Dendritic cell treated with granulocyte-macrophage colony-stimulating factor and Interleukin-4, amounts not matched to agents 40 ng/mL and 50 ng/mL, for 4 days (primary cell): ENCODE results near the gene KRT35.

Experiments
- H3K27ac Mint-ChIP-seq: one replicate; pipeline ENCODE4 v1.8.0; 2022; ENCODE audit warnings: mild to moderate bottlenecking, mixed read lengths
- H3K27me3 Mint-ChIP-seq: one replicate; pipeline ENCODE4 v1.8.0; 2022; ENCODE audit warnings: mild to moderate bottlenecking, mixed read lengths
- H3K36me3 Mint-ChIP-seq: one replicate; pipeline ENCODE4 v1.8.0; 2022; ENCODE audit warnings: low read depth, mixed read lengths
- H3K4me1 Mint-ChIP-seq: one replicate; pipeline ENCODE4 v1.8.0; 2022; ENCODE audit warnings: low read depth, mixed read lengths
- H3K4me3 Mint-ChIP-seq: one replicate; pipeline ENCODE4 v1.8.0; 2022; ENCODE audit warnings: mild to moderate bottlenecking, moderate library complexity, mixed read lengths
- H3K9me3 Mint-ChIP-seq: one replicate; pipeline ENCODE4 v1.8.0; 2022; ENCODE audit warnings: mixed read lengths
- intact Hi-C: fragments of 100-400 bp; cut with micrococcal nuclease; formaldehyde crosslinking; loops from one replicate; pipeline ENCODE4 v1.15.0; 2022

KRT35 gene

DNA sequence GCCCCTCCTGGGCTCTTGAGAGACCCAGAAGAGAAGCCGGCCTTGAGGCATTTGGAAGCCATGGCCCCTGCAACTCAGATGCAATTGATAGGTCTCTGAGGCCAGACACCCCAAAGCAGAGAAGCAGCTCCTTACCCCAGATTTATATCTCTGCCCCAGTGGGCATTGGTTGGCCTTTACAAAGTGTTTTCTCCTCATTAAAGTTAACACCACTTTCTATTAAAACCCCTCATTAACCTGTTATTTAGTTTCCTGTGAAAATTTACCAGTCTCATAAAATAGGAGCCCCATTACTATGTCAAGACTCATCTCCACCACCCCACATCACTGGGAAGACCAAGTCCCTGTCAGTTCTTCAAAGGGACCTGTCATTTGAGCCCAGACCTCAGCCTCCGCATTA is at the start of gene KRT35:
Gene KRT35 (minus strand): TSS at position 116 of the 400 bp plus-strand sequence. CDS start 54 bp downstream, at position 62.
- H3K9me3 Mint-ChIP-seq: no peaks in the 10 kb centered on the region
- no peaks in the 10 kb centered on the region for H3K36me3 Mint-ChIP-seq
- intact Hi-C loops: no loop called here
- no peak within 1 kb of the TSS for H3K27ac Mint-ChIP-seq
- H3K4me1 Mint-ChIP-seq: peaks cover 5% of the 10 kb centered on the region
- H3K4me3 Mint-ChIP-seq: no peak within 1 kb of the TSS
- H3K27me3 Mint-ChIP-seq: peaks cover 5% of the 10 kb centered on the region

DNA sequence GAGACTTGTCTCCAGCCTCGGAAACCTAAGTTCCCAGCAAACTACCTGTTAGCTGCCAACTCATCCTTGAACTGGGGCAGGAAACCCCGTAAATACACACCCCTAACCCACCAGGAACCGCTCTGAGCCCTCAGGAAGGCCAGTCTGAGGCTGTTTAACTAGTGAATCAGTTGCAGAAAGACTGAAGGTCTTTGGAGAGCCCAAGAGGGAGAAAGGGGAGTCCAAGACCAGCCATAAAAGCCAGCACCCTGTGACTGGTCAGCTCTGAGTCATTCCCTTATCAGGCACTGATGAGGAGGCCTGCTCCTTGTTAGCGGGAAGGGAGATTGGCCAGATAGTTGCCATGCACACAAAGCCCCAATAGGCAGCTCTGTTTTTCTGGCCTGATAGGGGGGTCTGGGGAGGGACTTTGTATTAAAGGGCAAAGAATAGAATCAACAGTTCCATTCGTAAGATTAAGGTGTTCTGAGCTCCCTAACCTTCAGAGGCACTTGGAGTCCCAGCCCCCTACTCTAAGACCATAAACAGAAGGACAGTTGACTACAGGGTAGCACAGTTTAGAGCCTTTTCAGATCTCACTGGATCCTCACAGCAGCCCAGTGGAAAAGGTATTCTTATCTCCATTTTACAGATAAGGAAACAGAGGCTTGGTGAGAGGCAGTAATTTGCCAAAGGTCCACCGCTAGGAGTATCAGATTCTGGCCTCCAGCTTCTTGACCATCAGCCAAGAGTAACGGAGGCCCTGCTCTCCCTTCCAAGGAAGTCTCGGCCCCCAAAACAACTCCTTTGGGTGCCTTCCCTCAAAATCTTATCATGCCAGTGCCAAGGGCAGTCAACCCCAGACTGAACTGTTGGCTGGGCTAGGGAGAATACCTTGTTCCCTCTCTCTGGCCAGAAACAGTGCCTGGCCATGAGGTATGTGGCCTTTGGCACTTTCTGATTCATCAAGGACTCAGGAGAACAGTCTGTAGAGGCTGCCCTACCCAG is 49.4 kb upstream of the KRT35 start:
- Mint-ChIP-seq H3K9me3 (no peaks in the 10 kb centered on the region), H3K27me3 (peaks cover 83% of the 10 kb centered on the region), H3K27ac (no peak overlapping the region), H3K36me3 (no peaks in the 10 kb centered on the region), H3K4me3 (no peak overlapping the region), H3K4me1 (peaks cover 25% of the 10 kb centered on the region)
- intact Hi-C loops: no loop called here

DNA sequence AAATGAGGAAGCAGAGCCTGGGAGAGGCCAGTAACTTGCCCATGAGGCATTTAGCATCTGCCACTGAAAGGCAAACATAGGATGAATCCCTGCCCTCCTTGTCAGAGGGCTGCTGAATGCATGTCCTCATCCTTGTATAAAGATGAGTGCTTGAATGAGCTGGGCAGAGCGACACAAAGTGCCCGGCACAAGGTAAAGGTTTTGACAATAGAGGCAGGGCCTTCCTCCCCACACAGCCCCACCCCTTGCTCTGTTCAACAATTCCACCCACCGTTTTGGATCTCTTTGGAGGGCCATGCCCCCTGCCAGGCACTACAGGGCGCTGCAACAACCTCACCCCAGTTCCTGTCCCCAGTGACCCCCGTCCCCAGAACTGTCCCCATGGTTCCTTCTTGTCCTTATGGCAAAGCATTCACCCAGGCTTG is 48.6 kb upstream of the KRT35 start:
- peaks cover 25% of the 10 kb centered on the region for H3K4me1 Mint-ChIP-seq
- no peak overlapping the region for H3K4me3 Mint-ChIP-seq
- no peak overlapping the region for H3K27ac Mint-ChIP-seq
- intact Hi-C loops: no loop called here
- no peaks in the 10 kb centered on the region for H3K9me3 Mint-ChIP-seq
- H3K36me3 Mint-ChIP-seq: no peaks in the 10 kb centered on the region
- H3K27me3 Mint-ChIP-seq: peaks cover 83% of the 10 kb centered on the region

DNA sequence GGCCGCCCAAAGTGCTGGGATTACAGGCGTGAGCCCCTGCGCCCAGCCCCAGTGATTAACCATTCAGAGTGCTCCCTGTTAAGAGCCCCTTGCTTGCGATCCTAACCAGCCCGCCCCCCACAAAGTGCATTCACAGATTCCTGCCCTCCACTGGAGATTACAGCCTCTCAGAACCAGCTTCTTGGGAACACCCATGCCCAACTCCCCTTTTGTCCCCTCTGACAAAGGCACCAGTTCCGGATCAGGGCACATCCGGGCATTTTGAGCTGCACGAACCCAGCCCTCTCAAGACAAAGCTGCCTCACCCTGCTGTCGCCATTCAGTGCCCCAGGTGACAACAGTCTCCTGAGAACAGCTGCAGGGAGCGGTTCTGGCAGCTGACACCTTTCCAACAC is 48.0 kb upstream of the KRT35 start:
- no peak overlapping the region for H3K4me3 Mint-ChIP-seq
- H3K9me3 Mint-ChIP-seq: no peaks in the 10 kb centered on the region
- peaks cover 25% of the 10 kb centered on the region for H3K4me1 Mint-ChIP-seq
- H3K27me3 Mint-ChIP-seq: peaks cover 86% of the 10 kb centered on the region
- intact Hi-C loops: no loop called here
- H3K27ac Mint-ChIP-seq: no peak overlapping the region
- no peaks in the 10 kb centered on the region for H3K36me3 Mint-ChIP-seq

DNA sequence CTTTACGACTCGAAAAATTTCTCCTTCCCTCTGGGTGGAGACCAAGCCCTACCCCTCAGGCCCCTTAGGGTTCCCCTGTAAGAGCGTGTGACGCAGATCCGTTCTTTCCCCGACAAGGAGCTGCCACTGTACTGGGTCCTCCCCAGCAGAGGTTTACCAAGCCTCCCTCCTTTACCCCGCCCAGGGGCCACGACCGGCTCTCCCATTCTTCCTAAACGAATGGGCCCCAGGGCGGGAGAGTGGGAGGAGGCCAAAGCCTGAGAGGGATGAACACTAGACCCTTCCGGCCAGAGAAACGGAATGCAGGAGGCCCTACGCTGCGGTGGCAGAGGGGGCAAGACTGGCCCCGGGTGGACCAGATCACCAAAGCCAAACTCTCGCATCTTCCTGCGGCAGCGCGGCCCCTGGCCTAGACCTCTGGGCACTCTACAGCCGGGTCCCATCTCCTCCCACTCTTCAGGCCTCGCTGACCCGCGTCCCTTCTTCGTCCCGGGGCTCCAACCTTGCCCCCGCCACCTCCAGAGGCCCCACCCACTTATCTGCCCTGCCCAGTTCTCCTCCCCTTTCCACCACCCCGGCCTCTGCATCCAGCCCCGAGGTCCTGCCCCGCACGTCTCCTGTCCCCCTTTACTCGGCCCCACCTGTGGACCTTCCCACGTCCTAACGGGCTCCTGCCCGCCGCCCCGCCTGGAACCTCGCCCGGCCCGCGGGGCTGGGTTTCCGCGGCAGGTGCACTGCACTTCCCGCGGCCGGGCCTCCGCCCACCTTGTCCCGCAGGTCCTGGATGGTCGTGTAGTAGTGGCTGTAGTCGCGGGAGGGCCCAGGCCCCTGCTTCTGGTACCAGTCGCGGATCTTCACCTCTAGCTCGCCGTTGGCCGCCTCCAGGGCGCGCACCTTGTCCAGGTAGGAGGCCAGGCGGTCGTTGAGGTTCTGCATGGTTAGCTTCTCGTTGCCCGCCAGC is 46.4 kb upstream of the KRT35 start:
- H3K4me1 Mint-ChIP-seq: peaks cover 25% of the 10 kb centered on the region
- no peaks in the 10 kb centered on the region for H3K36me3 Mint-ChIP-seq
- H3K27me3 Mint-ChIP-seq: peaks cover 82% of the 10 kb centered on the region
- H3K27ac Mint-ChIP-seq: no peak overlapping the region
- intact Hi-C loops: no loop called here
- no peak overlapping the region for H3K4me3 Mint-ChIP-seq
- no peaks in the 10 kb centered on the region for H3K9me3 Mint-ChIP-seq

DNA sequence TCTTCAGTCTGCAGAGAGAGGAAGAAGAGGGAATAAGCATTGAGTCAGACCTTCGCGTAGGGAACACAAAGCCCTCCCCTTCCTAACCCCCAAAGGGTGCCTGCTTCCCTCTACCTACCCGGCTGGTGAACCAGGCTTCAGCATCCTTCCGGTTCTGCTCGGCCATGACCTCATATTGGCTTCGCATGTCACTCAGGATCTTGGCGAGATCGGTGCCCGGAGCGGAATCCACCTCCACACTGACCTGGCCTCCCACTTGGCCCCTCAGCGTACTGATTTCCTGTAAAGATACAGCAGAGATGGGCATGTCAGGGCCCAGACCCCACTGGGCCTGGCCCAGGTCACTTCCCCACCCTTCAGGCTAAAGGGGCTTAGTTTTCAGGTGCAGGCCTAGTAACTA is 43.3 kb upstream of the KRT35 start:
- Mint-ChIP-seq H3K4me1 (peaks cover 29% of the 10 kb centered on the region), H3K9me3 (no peaks in the 10 kb centered on the region), H3K27me3 (peaks cover 61% of the 10 kb centered on the region), H3K4me3 (no peak overlapping the region), H3K36me3 (no peaks in the 10 kb centered on the region), H3K27ac (no peak overlapping the region)
- intact Hi-C loops: no loop called here

DNA sequence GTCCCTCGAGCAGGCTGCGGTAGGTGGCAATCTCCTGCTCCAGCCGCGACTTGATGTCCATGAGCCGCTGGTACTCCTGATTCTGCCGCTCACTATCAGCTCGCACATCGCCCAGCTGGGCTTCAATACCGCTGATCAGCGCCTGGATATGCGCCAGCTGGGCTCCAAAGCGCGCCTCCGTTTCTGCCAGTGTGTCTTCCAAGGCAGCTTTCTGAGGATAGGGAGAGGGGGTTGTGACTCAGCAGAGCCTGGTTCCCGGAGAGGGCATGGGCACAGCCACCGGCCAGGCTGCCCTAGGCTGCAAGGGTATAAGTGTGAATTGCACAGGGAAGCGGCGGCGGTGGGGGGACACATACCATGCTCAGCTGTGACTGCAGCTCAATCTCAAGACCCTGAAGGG is 42.8 kb upstream of the KRT35 start:
- H3K4me1 Mint-ChIP-seq: peaks cover 25% of the 10 kb centered on the region
- H3K36me3 Mint-ChIP-seq: no peaks in the 10 kb centered on the region
- no peak overlapping the region for H3K4me3 Mint-ChIP-seq
- no peaks in the 10 kb centered on the region for H3K9me3 Mint-ChIP-seq
- H3K27me3 Mint-ChIP-seq: peaks cover 61% of the 10 kb centered on the region
- intact Hi-C loops: no loop called here
- H3K27ac Mint-ChIP-seq: no peak overlapping the region

DNA sequence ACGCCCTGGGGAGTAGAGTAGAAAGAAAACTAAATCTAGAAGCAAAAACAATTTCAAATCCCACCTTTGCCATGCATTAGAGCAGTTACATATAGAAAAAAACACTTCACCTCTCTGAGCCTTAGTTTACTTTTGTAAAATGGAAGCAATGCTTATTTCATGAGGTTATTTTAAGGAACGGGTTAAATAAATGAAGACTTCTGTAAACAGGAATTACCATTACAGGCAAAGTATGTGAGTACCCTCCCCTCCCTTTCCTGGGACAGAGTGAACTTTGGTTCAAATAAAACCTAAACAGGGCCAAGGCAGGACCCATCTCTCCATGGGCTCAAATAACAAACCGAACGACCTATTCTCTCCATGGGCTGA is 42.3 kb upstream of the KRT35 start:
- H3K27ac Mint-ChIP-seq: no peak overlapping the region
- peaks cover 20% of the 10 kb centered on the region for H3K4me1 Mint-ChIP-seq
- H3K9me3 Mint-ChIP-seq: no peaks in the 10 kb centered on the region
- intact Hi-C loops: no loop called here
- H3K27me3 Mint-ChIP-seq: peaks cover 60% of the 10 kb centered on the region
- no peak overlapping the region for H3K4me3 Mint-ChIP-seq
- no peaks in the 10 kb centered on the region for H3K36me3 Mint-ChIP-seq

DNA sequence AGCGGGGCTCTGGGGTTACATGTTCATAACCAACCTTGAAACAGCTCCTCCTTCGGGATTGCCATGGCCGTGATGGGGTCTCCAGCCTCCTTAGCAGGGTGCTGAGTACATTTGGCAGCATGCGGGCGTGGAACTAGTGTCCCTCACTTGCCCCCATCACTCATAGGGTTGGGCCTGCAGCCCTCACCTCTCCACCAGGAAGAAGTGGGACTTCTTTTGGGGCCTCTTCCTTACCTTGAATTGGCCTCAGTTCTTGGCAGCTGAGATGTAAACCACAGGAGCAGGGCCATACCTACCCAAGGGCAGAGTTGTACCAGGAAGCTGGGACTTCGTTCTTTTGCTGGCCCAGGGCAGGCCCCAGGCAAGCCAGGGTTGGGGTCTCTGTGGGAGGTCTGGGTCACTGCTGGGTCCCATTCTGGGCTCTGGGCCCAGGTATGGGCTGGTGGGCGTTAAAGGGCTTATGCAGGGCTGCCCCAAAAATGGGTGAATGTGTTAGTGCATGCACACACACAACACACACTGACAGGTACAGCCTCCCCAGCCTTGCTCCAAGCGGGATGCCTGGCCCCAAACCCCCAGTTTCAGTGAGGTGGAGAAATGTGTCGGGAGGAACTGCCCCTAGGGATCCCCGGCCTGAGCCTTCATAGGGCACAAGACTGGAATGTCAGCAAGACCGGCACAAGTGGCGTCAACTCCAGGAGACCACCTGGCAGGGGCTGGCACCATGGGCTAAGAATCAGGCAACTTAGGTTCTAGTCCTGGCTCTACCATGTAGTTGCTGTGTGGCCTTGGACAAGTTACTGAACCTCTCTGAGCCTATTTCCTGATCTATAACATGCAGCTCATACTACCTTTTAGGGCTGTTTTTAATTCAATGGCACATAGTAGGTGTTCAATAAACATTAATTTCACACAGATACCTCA is 41.6 kb upstream of the KRT35 start:
- H3K4me1 Mint-ChIP-seq: peaks cover 14% of the 10 kb centered on the region
- peaks cover 58% of the 10 kb centered on the region for H3K27me3 Mint-ChIP-seq
- H3K4me3 Mint-ChIP-seq: no peak overlapping the region
- H3K27ac Mint-ChIP-seq: no peak overlapping the region
- intact Hi-C loops: no loop called here
- no peaks in the 10 kb centered on the region for H3K36me3 Mint-ChIP-seq
- H3K9me3 Mint-ChIP-seq: no peaks in the 10 kb centered on the region

DNA sequence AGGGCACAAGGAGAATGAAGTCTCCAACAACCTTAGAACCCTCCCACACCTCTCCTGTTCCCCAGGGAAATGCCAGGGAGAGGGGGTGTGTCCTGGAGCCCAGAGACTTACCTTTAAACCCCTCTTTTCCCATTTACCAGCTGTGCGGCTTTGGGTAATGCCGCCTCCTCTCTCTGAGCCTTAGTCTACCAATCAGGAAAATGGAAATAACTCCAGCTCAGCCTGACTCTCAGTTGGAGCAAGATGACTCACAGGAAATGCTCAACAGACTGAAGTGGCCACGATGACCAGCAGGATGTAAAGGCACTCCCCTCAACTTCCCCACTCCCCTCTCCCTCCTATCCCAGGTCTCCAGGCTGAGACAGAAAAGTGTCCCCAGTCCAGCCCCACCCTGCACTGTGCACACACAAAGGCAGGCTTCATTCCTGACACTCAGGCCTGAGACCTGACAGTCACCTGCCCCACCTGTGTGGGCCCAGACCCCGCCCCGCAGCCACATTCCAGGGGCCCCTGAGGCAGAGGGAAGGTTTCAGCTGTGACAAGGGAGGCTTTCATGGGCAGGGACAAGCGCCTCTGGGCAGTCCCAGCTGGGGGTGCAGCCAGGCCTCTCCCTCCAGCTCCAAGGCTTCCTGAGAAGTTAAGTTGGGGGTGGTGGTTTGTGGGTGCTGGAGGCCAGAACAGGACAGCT is 40.8 kb upstream of the KRT35 start:
- intact Hi-C loops: no loop called here
- Mint-ChIP-seq H3K27ac (no peak overlapping the region), H3K4me3 (no peak overlapping the region), H3K36me3 (no peaks in the 10 kb centered on the region), H3K4me1 (peaks cover 9% of the 10 kb centered on the region), H3K27me3 (peaks cover 54% of the 10 kb centered on the region), H3K9me3 (no peaks in the 10 kb centered on the region)

DNA sequence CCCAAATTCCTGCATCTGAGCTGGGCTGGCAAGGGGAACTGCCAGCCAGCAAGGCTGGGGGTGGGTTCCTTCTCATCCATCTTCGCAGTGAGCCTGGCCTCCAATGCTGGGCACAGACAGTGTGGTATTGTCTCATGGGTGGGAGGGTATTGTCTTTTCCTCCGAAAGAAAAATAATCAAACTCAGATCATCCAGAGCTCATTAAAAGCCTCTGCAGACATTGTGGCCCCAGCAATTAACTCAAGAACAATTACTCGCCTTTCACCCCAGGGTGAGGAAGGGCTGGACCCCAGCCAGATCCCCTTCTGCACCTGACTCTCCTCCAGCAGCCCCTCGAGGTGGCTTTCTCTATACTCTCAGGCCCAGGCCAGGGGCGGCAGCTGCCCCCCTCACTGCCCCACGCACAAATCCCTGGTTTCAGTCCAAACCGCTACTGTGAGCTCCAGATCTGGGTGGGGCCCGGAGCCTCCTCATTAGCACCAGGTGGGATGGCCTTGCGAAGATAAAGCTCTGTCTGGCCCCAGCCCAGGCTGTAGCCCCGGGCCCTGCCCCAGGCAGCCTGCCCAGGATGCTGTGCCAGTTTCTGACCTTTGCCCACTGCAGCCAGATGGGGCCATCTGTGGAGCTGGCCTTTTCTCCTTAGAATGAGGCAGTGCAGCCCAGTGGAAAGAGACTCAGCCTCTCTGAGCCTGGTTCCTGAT is 40.0 kb upstream of the KRT35 start:
- intact Hi-C loops: no loop called here
- H3K9me3 Mint-ChIP-seq: no peaks in the 10 kb centered on the region
- H3K4me3 Mint-ChIP-seq: no peak overlapping the region
- H3K4me1 Mint-ChIP-seq: peaks cover 9% of the 10 kb centered on the region
- H3K27ac Mint-ChIP-seq: no peak overlapping the region
- H3K27me3 Mint-ChIP-seq: peaks cover 53% of the 10 kb centered on the region
- no peaks in the 10 kb centered on the region for H3K36me3 Mint-ChIP-seq

DNA sequence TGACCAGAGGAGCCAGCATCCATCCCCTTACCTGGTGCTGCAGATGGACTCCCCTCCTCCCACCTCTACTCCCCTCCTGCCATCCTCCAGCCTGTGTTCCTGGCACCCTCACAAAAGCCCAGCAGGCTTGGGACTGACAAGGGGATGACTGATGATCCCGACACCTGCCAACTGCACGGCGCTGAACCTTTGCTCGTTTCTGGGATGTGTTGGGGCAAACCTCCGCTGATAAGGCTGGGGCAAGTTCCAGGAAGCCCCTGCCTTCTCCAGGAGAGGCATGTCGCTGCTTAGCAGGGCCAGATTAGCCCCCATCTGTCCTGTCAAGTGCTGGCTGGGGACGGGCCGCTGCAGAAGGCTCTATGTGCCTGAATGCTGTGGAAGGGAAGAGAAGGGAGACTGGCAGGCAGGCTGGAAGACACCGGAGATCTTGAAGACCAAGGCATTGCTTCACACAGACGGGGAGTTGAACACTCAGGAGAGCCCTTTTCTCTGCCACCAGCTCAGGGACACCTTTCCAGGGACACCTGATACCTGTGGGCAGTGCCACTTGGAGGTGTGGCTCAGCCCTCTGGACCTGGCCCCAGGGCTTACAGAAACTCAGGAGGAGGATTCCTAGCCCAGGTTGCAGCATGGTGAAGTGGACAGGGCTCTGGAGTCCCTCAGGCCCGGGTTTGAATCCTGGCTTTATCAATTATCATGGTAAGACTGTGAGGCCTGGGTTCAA is 38.7 kb upstream of the KRT35 start:
- H3K4me3 Mint-ChIP-seq: no peak overlapping the region
- no peaks in the 10 kb centered on the region for H3K9me3 Mint-ChIP-seq
- intact Hi-C loops: no loop called here
- H3K27ac Mint-ChIP-seq: no peak overlapping the region
- H3K4me1 Mint-ChIP-seq: peaks cover 9% of the 10 kb centered on the region
- H3K27me3 Mint-ChIP-seq: peaks cover 50% of the 10 kb centered on the region
- H3K36me3 Mint-ChIP-seq: no peaks in the 10 kb centered on the region
